H9 (cell line): Measurements from ENCODE around the gene PIM3. TPM values are rescaled to one million over a fixed set of nuclear protein-coding genes. Genes with fewer than 3 reads are reported as not detected.

Experiments used
- DNase-seq: peaks from one replicate; pipeline ENCODE4 v3.0.0-alpha.2; 2017
- H2AFZ ChIP-seq: one replicate; pipeline ENCODE4 v1.6.1; 2013; ENCODE audit warnings: mild to moderate bottlenecking, low read length, control low read depth, moderate library complexity
- H2AK5ac ChIP-seq: 2 replicates; pipeline ENCODE4 v1.6.1; 2013; ENCODE audit warnings: low read length, control low read depth, mixed read lengths; ENCODE audit not compliant: insufficient read length
- H2BK120ac ChIP-seq: one replicate; pipeline ENCODE4 v1.6.1; 2013; ENCODE audit warnings: low read depth, mild to moderate bottlenecking, low read length, control low read depth, inconsistent platforms; ENCODE audit not compliant: poor library complexity, severe bottlenecking
- H2BK12ac ChIP-seq: 2 replicates; pipeline ENCODE4 v1.6.1; 2013; ENCODE audit warnings: low read length, control low read depth, mixed read lengths, low read depth; ENCODE audit not compliant: insufficient read length
- H2BK15ac ChIP-seq: 2 replicates; pipeline ENCODE4 v1.6.1; 2013; ENCODE audit warnings: low read depth, low read length, control low read depth
- H2BK20ac ChIP-seq: one replicate; pipeline ENCODE4 v1.6.1; 2013; ENCODE audit warnings: low read depth, mild to moderate bottlenecking, low read length, control low read depth, inconsistent platforms; ENCODE audit not compliant: poor library complexity, severe bottlenecking
- H2BK5ac ChIP-seq: 2 replicates; pipeline ENCODE4 v1.6.1; 2013; ENCODE audit warnings: low read length, control low read depth, mixed read lengths; ENCODE audit not compliant: insufficient read length
- H3K14ac ChIP-seq: 2 replicates; pipeline ENCODE4 v1.6.1; 2013; ENCODE audit warnings: low read length, control low read depth; ENCODE audit not compliant: insufficient read depth
- H3K18ac ChIP-seq: 2 replicates; pipeline ENCODE4 v1.6.1; 2013; ENCODE audit warnings: low read depth, mild to moderate bottlenecking, mixed read lengths, low read length, control low read depth; ENCODE audit not compliant: insufficient read length
- H3K23ac ChIP-seq: 2 replicates; pipeline ENCODE4 v1.6.1; 2013; ENCODE audit warnings: low read length, control low read depth, mixed read lengths, low read depth; ENCODE audit not compliant: insufficient read length
- H3K23me2 ChIP-seq: 2 replicates; pipeline ENCODE4 v1.6.1; 2013; ENCODE audit warnings: low read depth, mild to moderate bottlenecking, mixed read lengths, low read length, control low read depth; ENCODE audit not compliant: insufficient read length, poor library complexity, severe bottlenecking
- H3K27ac ChIP-seq: 2 replicates; pipeline ENCODE4 v1.5.1; 2013; ENCODE audit warnings: low read length, control low read depth, mixed read lengths, low read depth; ENCODE audit not compliant: insufficient read length
- H3K27me3 ChIP-seq: 2 replicates; pipeline ENCODE4 v1.6.1; 2013; ENCODE audit warnings: low read length, control low read depth, inconsistent platforms; ENCODE audit not compliant: insufficient read depth
- H3K4ac ChIP-seq: 2 replicates; pipeline ENCODE4 v1.6.1; 2013; ENCODE audit warnings: low read depth, mild to moderate bottlenecking, control low read depth, inconsistent platforms, low read length, moderate library complexity
- H3K4me1 ChIP-seq: 2 replicates; pipeline ENCODE4 v1.6.1; 2013; ENCODE audit warnings: low read length, control low read depth, inconsistent platforms; ENCODE audit not compliant: insufficient read depth
- H3K4me2 ChIP-seq: 2 replicates; pipeline ENCODE4 v1.6.1; 2013; ENCODE audit warnings: low read length, control low read depth, mixed read lengths; ENCODE audit not compliant: insufficient read length, insufficient read depth
- H3K56ac ChIP-seq: 2 replicates; pipeline ENCODE4 v1.6.1; 2013; ENCODE audit warnings: low read depth, mild to moderate bottlenecking, mixed read lengths, low read length, control low read depth; ENCODE audit not compliant: insufficient read length
- H3K79me1 ChIP-seq: 2 replicates; pipeline ENCODE4 v1.6.1; 2013; ENCODE audit warnings: low read depth, mild to moderate bottlenecking, moderate library complexity, low read length, control low read depth, inconsistent platforms; ENCODE audit not compliant: insufficient read depth, poor library complexity, severe bottlenecking
- H3K79me2 ChIP-seq: 2 replicates; pipeline ENCODE4 v1.6.1; 2013; ENCODE audit warnings: low read length, control low read depth, inconsistent platforms; ENCODE audit not compliant: insufficient read depth
- H3K9ac ChIP-seq: 2 replicates; pipeline ENCODE4 v1.6.1; 2013; ENCODE audit warnings: low read length, control low read depth, mixed read lengths; ENCODE audit not compliant: insufficient read length; ENCODE audit errors: extremely low read depth
- H3K9me3 ChIP-seq: one replicate; pipeline ENCODE4 v1.6.1; 2013; ENCODE audit warnings: low read depth, low read length, inconsistent platforms; ENCODE audit not compliant: control insufficient read depth
- H3T11ph ChIP-seq: one replicate; pipeline ENCODE4 v1.6.1; 2013; ENCODE audit warnings: mild to moderate bottlenecking, low read length, control low read depth, inconsistent platforms
- H4K20me1 ChIP-seq: one replicate; pipeline ENCODE4 v1.6.1; 2013; ENCODE audit not compliant: control insufficient read depth, insufficient read length, insufficient read depth
- H4K5ac ChIP-seq: 2 replicates; pipeline ENCODE4 v1.6.1; 2013; ENCODE audit warnings: low read depth, mild to moderate bottlenecking, mixed read lengths, low read length, control low read depth; ENCODE audit not compliant: insufficient read length
- H4K8ac ChIP-seq: replicated peaks from 2 replicates; pipeline ENCODE4 v1.6.1; 2013; ENCODE audit warnings: low read length, control low read depth, mixed read lengths, low read depth; ENCODE audit not compliant: insufficient read length
- H4K91ac ChIP-seq: 2 replicates; pipeline ENCODE4 v1.6.1; 2013; ENCODE audit warnings: low read depth, mild to moderate bottlenecking, moderate library complexity, mixed read lengths, low read length, control low read depth; ENCODE audit not compliant: insufficient read length
- H3K27ac Mint-ChIP-seq, 3 experiments: 2 replicates in 2 of 3; 3 replicates in 1 of 3; pipeline ENCODE4 v1.8.0; 2020 to 2021; ENCODE audit warnings: mixed read lengths in 3 of 3, mild to moderate bottlenecking in 1 of 3, moderate library complexity in 1 of 3
- H3K27me3 Mint-ChIP-seq: 2 replicates; pipeline ENCODE4 v1.8.0; 2021; ENCODE audit warnings: low read depth, mild to moderate bottlenecking, moderate library complexity, mixed read lengths
- H3K36me3 Mint-ChIP-seq, 3 experiments: 2 replicates in 2 of 3; 3 replicates in 1 of 3; pipeline ENCODE4 v1.8.0; 2020 to 2021; ENCODE audit warnings: low read depth in 3 of 3, mixed read lengths in 3 of 3; ENCODE audit not compliant: insufficient read depth in 1 of 3
- H3K4me1 Mint-ChIP-seq, 2 experiments: 2 replicates each; pipeline ENCODE4 v1.8.0; 2020; ENCODE audit warnings: mixed read lengths in 2 of 2
- H3K4me3 Mint-ChIP-seq, 2 experiments: 2 replicates in 1 of 2; 3 replicates in 1 of 2; pipeline ENCODE4 v1.8.0; 2020 to 2021; ENCODE audit warnings: mild to moderate bottlenecking in 2 of 2, mixed read lengths in 2 of 2, moderate library complexity in 1 of 2
- H3K9me3 Mint-ChIP-seq, 2 experiments: 2 replicates in 1 of 2; 3 replicates in 1 of 2; pipeline ENCODE4 v1.8.0; 2020; ENCODE audit warnings: mild to moderate bottlenecking in 2 of 2, mixed read lengths in 2 of 2, moderate library complexity in 1 of 2
- CTCF ChIP-seq: fragments of 200-600 bp; sonication (generic); conservative IDR thresholded peaks from 3 replicates; pipeline ENCODE4 v1.8.0; 2021; ENCODE audit warnings: antibody characterized with exemption, mild to moderate bottlenecking
- WGBS: extraction: QIAGEN DNeasy Blood & Tissue Kit; methylation state at CpG from one replicate; pipeline ENCODE4 v1.1.7; 2013; ENCODE audit warnings: missing lambda C conversion rate, low lambda C conversion rate, mixed read lengths; ENCODE audit not compliant: insufficient read length; ENCODE audit errors: extremely low coverage; 5-methylcytosine and 5-hydroxymethylcytosine counted together
- total RNA-seq: library from RNA; stranded (reverse); gene quantifications from 2 replicates; pipeline ENCODE4 v1.2.1, GENCODE V29; 2021

Gene PIM3
- total RNA-seq, 1 experiment from 2014 or later = 43.4 TPM

- H2BK120ac ChIP-seq = no peak overlapping the region
- H3K27me3 ChIP-seq = no peaks in the 10 kb centered on the region
- no peak overlapping the region; the same call in 1 of the 2 replicates for H3K14ac ChIP-seq
- H3K23ac ChIP-seq = no peak overlapping the region
- H3K79me1 ChIP-seq = no peaks in the 10 kb centered on the region
- TF ChIP-seq CTCF = no peak
- no peak overlapping the region for H4K8ac ChIP-seq
- WGBS = no CpG with 5 or more reads among the region's 18 CpGs
- no peak overlapping the region for H2BK20ac ChIP-seq
- no peak overlapping the region for H3K4me2 ChIP-seq
- no peak overlapping the region for H3K27ac ChIP-seq
- DNase-seq = no peak
- no peak overlapping the region for H3K56ac ChIP-seq
- H4K91ac ChIP-seq = no peak overlapping the region
- no peaks in the 10 kb centered on the region for H4K20me1 ChIP-seq
- no peaks in the 10 kb centered on the region for H3K23me2 ChIP-seq
- Mint-ChIP-seq H3K4me1 (peaks cover 0 to 10% of the 10 kb centered on the region in 2 experiments; a peak in 3 of 4 replicates), H3K4me3 (no peak overlapping the region), H3K27ac (no peak overlapping the region), H3K36me3 (no peaks in the 10 kb centered on the region; a peak in 1 of 7 replicates), H3K9me3 (no peaks in the 10 kb centered on the region), H3K27me3 (peaks cover 1% of the 10 kb centered on the region)
- no peak overlapping the region for H3K9ac ChIP-seq
- no peaks in the 10 kb centered on the region for H3K9me3 ChIP-seq
- H2BK5ac ChIP-seq = no peak overlapping the region
- H2AK5ac ChIP-seq = no peak overlapping the region
- H3K4me1 ChIP-seq = no peaks in the 10 kb centered on the region
- no peak overlapping the region for H2BK15ac ChIP-seq
- H2AFZ ChIP-seq = no peak overlapping the region
- H2BK12ac ChIP-seq = no peak overlapping the region
- H3K79me2 ChIP-seq = no peaks in the 10 kb centered on the region
- no peak overlapping the region for H3T11ph ChIP-seq
- H3K18ac ChIP-seq = no peak overlapping the region
- H4K5ac ChIP-seq = no peak overlapping the region
- no peak overlapping the region for H3K4ac ChIP-seq
These were observed 6.8 kb upstream of the PIM3 start for GRCh38 chr22:49953680-49954344.
